Ectodermal cell (in vitro differentiated cells): Measurements from ENCODE around the gene CCDC188.

Experiments
- H3K27ac ChIP-seq: 2 replicates; pipeline ENCODE4 v1.7.0; 2013; ENCODE audit warnings: mild to moderate bottlenecking, low read depth, low read length; ENCODE audit not compliant: insufficient read depth, poor library complexity, severe bottlenecking
- H3K27me3 ChIP-seq: 2 replicates; pipeline ENCODE4 v1.7.0; 2013; ENCODE audit warnings: mild to moderate bottlenecking, low read length; ENCODE audit not compliant: insufficient read depth, control insufficient read depth, poor library complexity, severe bottlenecking
- H3K36me3 ChIP-seq: one replicate; pipeline ENCODE4 v1.7.0; 2013; ENCODE audit warnings: low read length; ENCODE audit not compliant: control insufficient read depth, insufficient read depth
- H3K4me1 ChIP-seq: one replicate; pipeline ENCODE4 v1.7.0; 2013; ENCODE audit warnings: low read length; ENCODE audit not compliant: control insufficient read depth, insufficient read depth
- H3K4me3 ChIP-seq: 2 replicates; pipeline ENCODE4 v1.7.0; 2013; ENCODE audit warnings: low read depth, low read length, control low read depth; ENCODE audit not compliant: insufficient read depth
- H3K9me3 ChIP-seq: 2 replicates; pipeline ENCODE4 v1.7.0; 2013; ENCODE audit warnings: mild to moderate bottlenecking, low read length, moderate library complexity; ENCODE audit not compliant: control insufficient read depth
- WGBS, 2 experiments: methylation state at CpG; one replicate each; pipeline ENCODE4 v1.1.7; 2013; ENCODE audit warnings: missing lambda C conversion rate in 2 of 2; 5-methylcytosine and 5-hydroxymethylcytosine counted together

The CCDC188 gene

DNA sequence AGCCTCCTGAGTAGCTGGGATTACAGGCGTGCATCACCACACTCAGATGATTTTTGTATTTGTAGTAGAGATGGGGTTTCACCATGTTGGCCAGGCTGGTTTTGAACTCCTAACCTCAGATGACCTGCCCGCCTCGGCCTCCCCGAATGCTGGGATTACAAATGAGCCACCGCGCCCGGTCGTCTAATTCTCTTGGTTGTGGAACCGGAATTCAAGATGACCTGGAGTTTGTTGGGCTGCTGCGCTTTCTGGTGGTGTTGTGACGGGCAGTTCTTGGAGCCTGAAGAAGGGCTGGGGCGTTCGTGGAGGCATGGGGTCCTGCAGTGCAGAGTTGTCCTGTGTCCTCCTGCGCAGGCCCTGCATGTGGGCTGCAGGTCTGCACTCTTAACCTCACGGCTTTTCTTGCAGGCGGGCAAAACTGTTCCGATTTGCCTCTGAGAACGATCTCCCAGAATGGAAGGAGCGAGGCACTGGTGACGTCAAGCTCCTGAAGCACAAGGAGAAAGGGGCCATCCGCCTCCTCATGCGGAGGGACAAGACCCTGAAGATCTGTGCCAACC, 28.9 kb downstream of the CCDC188 start:
- Histone ChIP-seq H3K9me3 (no peaks in the 10 kb centered on the region), H3K4me1 (peaks cover 12% of the 10 kb centered on the region), H3K27me3 (no peaks in the 10 kb centered on the region), H3K4me3 (no peak overlapping the region), H3K27ac (no peak overlapping the region), H3K36me3 (peaks cover 62% of the 10 kb centered on the region)
- WGBS, 2 experiments: 95 to 96% methylated on average over 22 of the region's 22 CpGs

DNA sequence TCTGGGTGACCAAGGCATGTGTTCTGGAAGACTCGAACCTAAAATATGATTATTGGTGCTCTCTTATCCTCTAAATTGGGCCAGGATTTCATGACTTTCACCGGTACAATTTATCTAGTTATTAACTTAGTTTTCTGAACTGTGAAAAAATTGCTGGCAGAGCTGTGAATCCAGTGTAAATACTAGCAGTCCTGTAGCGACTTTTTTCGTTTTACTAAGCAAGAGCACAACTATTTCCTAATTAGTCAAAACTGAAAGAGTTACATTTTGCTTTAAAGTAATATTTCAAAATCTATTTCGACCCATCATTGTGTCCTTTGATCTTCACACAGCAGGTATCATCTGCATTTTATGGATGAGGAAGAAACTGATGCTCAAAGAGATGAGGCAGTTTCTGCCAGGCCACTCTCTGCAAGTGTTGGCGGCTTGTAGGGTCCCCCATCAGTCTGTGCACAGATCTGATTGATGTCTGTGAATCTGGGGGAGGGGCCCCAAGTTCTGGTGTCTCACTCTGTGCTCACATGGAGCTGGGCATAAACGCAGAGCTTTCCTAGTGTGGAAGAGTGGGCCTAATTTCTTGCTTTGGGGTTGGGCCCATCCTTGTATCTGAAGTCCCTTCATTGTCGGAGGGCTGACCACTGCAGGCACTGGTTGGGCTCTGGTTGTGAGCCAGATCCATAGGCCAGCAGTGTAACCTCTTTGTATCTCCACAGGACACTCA, 32.4 kb downstream of the CCDC188 start:
- WGBS, 2 experiments: 22 to 26% methylated on average over 8 of the region's 8 CpGs
- H3K4me1 ChIP-seq: peaks cover 20% of the 10 kb centered on the region
- H3K27ac ChIP-seq: no peak overlapping the region
- H3K27me3 ChIP-seq: no peaks in the 10 kb centered on the region
- no peaks in the 10 kb centered on the region for H3K9me3 ChIP-seq
- peaks cover 37% of the 10 kb centered on the region for H3K36me3 ChIP-seq
- H3K4me3 ChIP-seq: peak overlapping the region; percentile 98

GRCh38 chr22:20117633-20118299, 33.1 kb downstream of the CCDC188 start:
- H3K4me1 ChIP-seq: peaks cover 20% of the 10 kb centered on the region
- WGBS, 2 experiments: 0% methylated on average over 66 of the region's 66 CpGs
- no peaks in the 10 kb centered on the region for H3K9me3 ChIP-seq
- H3K27ac ChIP-seq: peak overlapping the region; percentile 60
- peak overlapping the region; percentile 98 for H3K4me3 ChIP-seq
- H3K27me3 ChIP-seq: no peaks in the 10 kb centered on the region
- peaks cover 36% of the 10 kb centered on the region for H3K36me3 ChIP-seq

- Histone ChIP-seq H3K4me3 (peak within 1 kb of the TSS; percentile 98), H3K9me3 (no peaks in the 10 kb centered on the region), H3K4me1 (peaks cover 20% of the 10 kb centered on the region), H3K36me3 (peaks cover 33% of the 10 kb centered on the region), H3K27me3 (no peaks in the 10 kb centered on the region), H3K27ac (peak within 1 kb of the TSS; percentile 82)
- whole genome bisulfite sequencing, 2 experiments: 0 to 1% methylated on average over 88 of the region's 88 CpGs
Measured at GRCh38 chr22:20116951-20117632, 33.8 kb downstream of the CCDC188 start, which contains the start of gene TRMT2A. Gene TRMT2A, minus strand, starts transcription at chr22:20117226. Its CDS starts 320 bp downstream, at chr22:20116906.

DNA sequence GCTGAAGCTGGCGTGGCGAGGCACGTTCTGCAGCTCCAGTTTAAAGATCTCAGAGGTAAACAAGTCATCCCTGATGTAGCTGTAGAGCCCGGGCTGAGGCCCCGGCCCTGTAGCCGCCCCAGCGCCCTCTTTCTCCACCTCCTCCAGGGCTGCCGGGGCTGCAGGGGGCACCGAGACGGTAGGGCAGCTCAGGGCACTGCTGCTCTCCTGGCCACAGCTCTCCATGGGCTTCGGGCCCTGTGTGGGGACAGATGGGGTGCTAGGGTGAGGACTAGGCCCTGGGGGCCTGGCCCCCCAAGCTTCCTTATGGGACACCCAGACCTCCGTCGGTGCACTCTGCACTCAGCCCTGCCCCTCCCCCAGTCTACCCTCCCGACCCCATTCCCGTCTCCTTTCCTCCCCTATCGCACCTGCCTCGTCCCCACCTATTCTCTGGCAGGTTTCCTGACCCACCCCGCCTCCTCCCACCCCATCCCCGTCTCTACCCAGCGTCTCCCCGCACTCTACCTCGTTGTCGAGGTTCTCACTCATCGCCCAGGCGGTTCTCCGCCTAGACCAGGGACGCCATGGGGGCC, 34.4 kb downstream of the CCDC188 start:
- Histone ChIP-seq H3K36me3 (peaks cover 27% of the 10 kb centered on the region), H3K27ac (peak overlapping the region; percentile 82)

DNA sequence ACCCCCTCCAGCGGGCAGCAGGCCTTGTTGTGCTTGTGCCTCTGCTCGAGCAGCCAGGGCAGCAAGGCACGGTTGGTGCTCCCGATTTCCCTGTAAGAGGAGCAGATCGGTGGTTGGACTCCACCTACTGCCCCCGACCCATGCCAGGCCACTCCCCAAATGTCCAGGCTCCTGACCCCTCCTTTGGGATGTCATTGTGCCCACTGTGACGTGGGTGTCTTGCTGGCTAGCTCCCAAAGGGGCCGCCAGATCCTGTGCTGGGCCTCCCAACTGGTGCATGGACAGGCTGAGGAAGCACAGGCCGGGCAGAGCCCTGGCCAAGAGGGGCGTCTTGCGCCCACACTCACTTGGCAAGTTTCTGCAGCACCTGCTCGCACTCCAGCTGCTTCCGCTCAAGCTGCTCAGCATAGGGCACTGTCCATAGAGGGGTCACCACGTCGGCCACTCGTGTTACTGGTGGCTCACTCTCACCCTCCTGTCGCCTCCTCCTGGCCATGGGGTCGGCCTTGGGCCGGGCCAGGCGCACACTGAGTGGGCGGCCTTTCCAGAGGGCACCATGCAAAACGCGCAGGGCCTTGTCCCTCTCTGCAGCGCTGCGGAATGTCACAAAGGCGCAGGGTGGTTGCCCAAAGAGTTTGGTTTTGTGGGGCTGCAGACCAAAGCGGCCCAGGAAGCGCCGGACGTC, 35.0 kb downstream of the CCDC188 start, which contains the start of gene RANBP1:
Gene RANBP1, plus strand, starts transcription at position 414 of the 685 bp plus-strand sequence. Its CDS starts 81 bp downstream, at position 495.
- peaks cover 20% of the 10 kb centered on the region for H3K4me1 ChIP-seq
- H3K27me3 ChIP-seq: no peaks in the 10 kb centered on the region
- 89% methylated on average over 30 of the region's 30 CpGs for WGBS, 2 experiments
- peak within 1 kb of the TSS; percentile 98 for H3K4me3 ChIP-seq
- peaks cover 23% of the 10 kb centered on the region for H3K36me3 ChIP-seq
- peak within 1 kb of the TSS; percentile 82 for H3K27ac ChIP-seq
- H3K9me3 ChIP-seq: no peaks in the 10 kb centered on the region

More for the DNA sequence above, 34.4 kb downstream of the CCDC188 start:
- peak overlapping the region; percentile 98 for H3K4me3 ChIP-seq
- WGBS, 2 experiments: 24 to 26% methylated on average over 27 of the region's 27 CpGs
- H3K9me3 ChIP-seq: no peaks in the 10 kb centered on the region
- H3K27me3 ChIP-seq: no peaks in the 10 kb centered on the region
- peaks cover 20% of the 10 kb centered on the region for H3K4me1 ChIP-seq

DNA sequence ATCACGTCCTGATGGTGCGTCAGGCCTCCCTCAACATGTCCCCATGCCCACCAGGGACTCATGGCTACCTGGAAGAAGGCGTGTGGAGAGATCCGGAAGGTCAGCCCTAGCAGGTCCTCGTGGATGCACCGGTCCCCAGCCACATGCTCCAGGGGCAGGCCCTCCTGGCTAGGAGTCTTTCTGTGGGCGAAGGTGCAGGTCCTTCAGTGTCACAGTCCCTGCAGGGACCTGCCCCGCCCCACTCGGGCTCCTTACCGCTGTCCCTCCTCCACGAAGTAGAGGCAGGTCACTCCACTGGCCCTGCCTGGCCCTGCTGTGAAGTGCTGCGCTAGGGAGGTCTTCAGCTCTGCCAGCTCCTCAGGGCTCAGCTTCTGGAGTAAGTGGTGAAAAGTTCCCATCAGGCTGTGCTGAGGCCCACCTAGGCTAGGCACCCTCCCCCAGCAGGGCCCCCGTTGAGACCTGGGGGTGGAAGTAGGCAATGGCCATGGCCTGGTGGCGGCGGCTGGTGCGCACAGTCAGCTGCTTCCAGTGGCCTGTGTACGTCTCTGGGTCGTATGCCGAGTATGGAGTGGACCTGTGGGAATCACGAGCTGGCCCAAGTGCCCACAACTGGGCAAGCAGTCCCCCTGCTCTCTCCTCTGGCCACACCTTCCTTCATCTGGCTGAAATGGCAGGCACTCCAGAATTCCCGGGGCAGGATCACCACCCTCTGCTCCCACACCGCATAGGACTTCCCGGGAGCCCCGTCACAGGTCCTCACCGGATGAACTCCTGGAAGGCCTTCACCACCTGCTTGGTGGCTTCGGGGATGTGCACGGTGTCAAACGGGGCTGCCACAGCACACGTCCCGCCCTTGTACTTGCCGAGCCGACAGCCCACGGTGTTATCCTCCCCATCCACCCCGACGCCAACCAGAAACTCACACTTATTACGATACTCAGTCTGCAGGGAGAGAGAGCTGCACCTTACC, 36.1 kb downstream of the CCDC188 start:
- H3K4me1 ChIP-seq: peaks cover 17% of the 10 kb centered on the region
- peaks cover 21% of the 10 kb centered on the region for H3K36me3 ChIP-seq
- 94 to 95% methylated on average over 36 of the region's 36 CpGs for WGBS, 2 experiments
- H3K9me3 ChIP-seq: no peaks in the 10 kb centered on the region
- no peak overlapping the region for H3K4me3 ChIP-seq
- no peaks in the 10 kb centered on the region for H3K27me3 ChIP-seq
- H3K27ac ChIP-seq: no peak overlapping the region

- Histone ChIP-seq H3K36me3 (peaks cover 25% of the 10 kb centered on the region), H3K9me3 (no peaks in the 10 kb centered on the region), H3K4me3 (no peak overlapping the region), H3K27me3 (no peaks in the 10 kb centered on the region), H3K4me1 (peaks cover 10% of the 10 kb centered on the region), H3K27ac (no peak overlapping the region)
- 96% methylated on average over 19 of the region's 19 CpGs for WGBS, 2 experiments
Measured at GRCh38 chr22:20113551-20114310, 37.1 kb downstream of the CCDC188 start.
